HepG2 (cell line): ENCODE data around the gene NRG3. TPM values are rescaled to one million over a fixed set of nuclear protein-coding genes. Genes with fewer than 3 reads are reported as not detected.

Source experiments
- ATAC-seq: fragments of 200-7000 bp; cut with Tn5 transposase; 3 replicates; pipeline ENCODE4 v1.9.1; 2020; ENCODE audit warnings: mild to moderate bottlenecking, moderate library complexity
- BruUV-seq: library from RNA; stranded (reverse); fragments of 400-500 nt; replicated peaks from 2 replicates; lab custom pipeline; 2021; lab: Mats Ljungman, UMichigan
- CTCF ChIA-PET: fragments of 300-600 bp; formaldehyde crosslinking; extraction: SDS; loops from one replicate; lab custom pipeline; 2021; ENCODE audit warnings: low total read pairs, inconsistent platforms, low intra/inter-chr PET ratio; lab: Yijun Ruan, JAX
- POLR2A ChIA-PET: fragments of 350-600 bp; sonication (Branson Sonifier 250); formaldehyde crosslinking; loops from one replicate; lab custom pipeline; 2020; ENCODE audit warnings: antibody characterized with exemption, inconsistent platforms; lab: Yijun Ruan, JAX
- DNase-seq: peaks from one replicate; pipeline ENCODE4 v3.0.0-alpha.2; 2015; ENCODE audit warnings: low spot score
- FAIRE-seq: peaks from 3 replicates; lab custom pipeline; 2011; peaks lifted over from hg19 to GRCh38; lab: Jason Lieb, UNC
- H2AFZ ChIP-seq: one replicate; pipeline ENCODE4 v1.6.1; 2011; ENCODE audit warnings: low read length, inconsistent platforms
- H3K27ac ChIP-seq: fragments of 300-600 bp; 3 replicates; pipeline ENCODE4 v1.8.0; 2011; ENCODE audit warnings: mixed run types, mild to moderate bottlenecking, mixed read lengths, low read length, inconsistent platforms; ENCODE audit not compliant: insufficient read depth; ENCODE audit errors: extremely low read length
- H3K27me3 ChIP-seq, 2 experiments: fragments of 200-600 bp in 1 of 2; 2 replicates in 1 of 2; 3 replicates in 1 of 2; pipeline versions ENCODE4 v1.6.0 to v1.8.0; 2011; ENCODE audit warnings: low read length in 2 of 2, mild to moderate bottlenecking in 2 of 2, moderate library complexity in 2 of 2, inconsistent platforms in 1 of 2; ENCODE audit not compliant: insufficient read depth in 2 of 2, control insufficient read depth in 1 of 2
- H3K36me3 ChIP-seq, 2 experiments: fragments of 200-600 bp in 1 of 2; replicated peaks in 1 of 2; 2 replicates in 1 of 2; 3 replicates in 1 of 2; pipeline versions ENCODE4 v1.5.1 to v1.8.0; 2011; ENCODE audit warnings: low read length in 2 of 2, inconsistent platforms in 1 of 2; ENCODE audit not compliant: insufficient read depth in 2 of 2, control insufficient read depth in 1 of 2
- H3K4me1 ChIP-seq: 2 replicates; pipeline ENCODE4 v1.5.1; 2012; ENCODE audit warnings: low read length, inconsistent platforms; ENCODE audit not compliant: insufficient read depth
- H3K4me2 ChIP-seq: 2 replicates; pipeline ENCODE4 v1.6.0; 2011; ENCODE audit warnings: low read depth, low read length, inconsistent platforms
- H3K4me3 ChIP-seq, 3 experiments: fragments of 200-600 bp in 1 of 3; sonication (generic), shearing (Covaris generic) in 1 of 3; replicated peaks in 1 of 3; 2 replicates each; pipeline ENCODE4 v1.5.1; 2011 to 2016; ENCODE audit warnings: low read length in 3 of 3, inconsistent platforms in 2 of 3, low read depth in 2 of 3, mild to moderate bottlenecking in 2 of 3, control low read depth in 1 of 3, mixed read lengths in 1 of 3; ENCODE audit not compliant: insufficient read depth in 1 of 3
- H3K79me2 ChIP-seq: one replicate; pipeline ENCODE4 v1.6.1; 2011; ENCODE audit warnings: low read length, inconsistent platforms; ENCODE audit not compliant: insufficient read depth
- H3K9ac ChIP-seq: 2 replicates; pipeline ENCODE4 v1.6.0; 2011; ENCODE audit warnings: mild to moderate bottlenecking, low read depth, low read length, inconsistent platforms; ENCODE audit not compliant: insufficient read depth
- H3K9me3 ChIP-seq: 2 replicates; pipeline ENCODE4 v1.5.1; 2012; ENCODE audit warnings: mild to moderate bottlenecking, low read length
- H4K20me1 ChIP-seq: 2 replicates; pipeline ENCODE4 v1.6.0; 2011; ENCODE audit warnings: inconsistent platforms, mild to moderate bottlenecking, low read length, moderate library complexity; ENCODE audit not compliant: insufficient read depth
- SIN3B ChIP-seq: fragments of 150-350 bp; IDR thresholded peaks from 2 replicates; pipeline ENCODE4 v1.6.1; 2014; ENCODE audit warnings: low read length
- TBP ChIP-seq: sonication (generic); formaldehyde crosslinking; IDR thresholded peaks from 2 replicates; pipeline ENCODE4 v1.5.0; 2020; ENCODE audit warnings: missing genetic modification reagents
- ZBTB14 ChIP-seq: sonication (generic); formaldehyde crosslinking; IDR thresholded peaks from 2 replicates; pipeline ENCODE4 v1.4.0; 2020; ENCODE audit warnings: missing genetic modification reagents
- ZBTB46 ChIP-seq: sonication (generic); formaldehyde crosslinking; IDR thresholded peaks from 2 replicates; pipeline ENCODE4 v1.4.0; 2020; ENCODE audit warnings: mild to moderate bottlenecking, missing genetic modification reagents, borderline replicate concordance
- ZNF556 ChIP-seq: sonication (generic); formaldehyde crosslinking; IDR thresholded peaks from 2 replicates; pipeline ENCODE4 v1.4.0; 2020; ENCODE audit warnings: mild to moderate bottlenecking, missing genetic modification reagents, borderline replicate concordance
- WGBS: methylation state at CpG from one replicate; pipeline ENCODE4 v1.1.6; 2017; ENCODE audit warnings: low lambda C conversion rate; 5-methylcytosine and 5-hydroxymethylcytosine counted together
- in situ Hi-C: cut with HindIII; loops from 2 replicates; pipeline ENCODE4 v1.10.0; 2017; ENCODE audit warnings: low pct_unique_long_range_greater_than_20kb; ENCODE audit not compliant: extremely low pct_ligation_motif_present
- intact Hi-C: fragments of 100-400 bp; cut with micrococcal nuclease; formaldehyde crosslinking; loops from one replicate; pipeline ENCODE4 v1.10.0; 2022; ENCODE audit not compliant: unreplicated experiment
- polyA plus RNA-seq, 8 experiments: library from polyadenylated mRNA; depleted of rRNA in 3 of 8; stranded (reverse) in 7 of 8; unstranded in 1 of 8; fragments of >200 nt; fragmentation: Illumina TruSeq in 4 of 8; extraction: Trizol in 4 of 8; gene quantifications; 2 replicates each; pipeline versions ENCODE4 v1.2.1 to v1.2.3, GENCODE V29; 2011 to 2016; ENCODE audit warnings: low read depth in 4 of 8, missing spikeins in 1 of 8, mixed read lengths in 1 of 8; ENCODE audit not compliant: insufficient read depth in 1 of 8
- total RNA-seq, 5 experiments: library from RNA; depleted of rRNA; stranded (reverse); fragments of >200 nt; fragmentation: Illumina TruSeq; extraction: Trizol; gene quantifications; 2 replicates each; pipeline ENCODE4 v1.2.3, GENCODE V29; 2016; ENCODE audit warnings: low read depth in 1 of 5
- TF ChIP-seq, protein P1 (sequence below): sonication (generic); formaldehyde crosslinking; IDR thresholded peaks from 2 replicates; pipeline ENCODE4 v1.4.0; 2020; ENCODE audit warnings: missing genetic modification reagents

NRG3 gene
- total and polyA plus RNA-seq, 2 of the 13 experiments (the other 11 are each of a cell fraction or from before 2014, with no cell fraction given), result not detected

DNA sequence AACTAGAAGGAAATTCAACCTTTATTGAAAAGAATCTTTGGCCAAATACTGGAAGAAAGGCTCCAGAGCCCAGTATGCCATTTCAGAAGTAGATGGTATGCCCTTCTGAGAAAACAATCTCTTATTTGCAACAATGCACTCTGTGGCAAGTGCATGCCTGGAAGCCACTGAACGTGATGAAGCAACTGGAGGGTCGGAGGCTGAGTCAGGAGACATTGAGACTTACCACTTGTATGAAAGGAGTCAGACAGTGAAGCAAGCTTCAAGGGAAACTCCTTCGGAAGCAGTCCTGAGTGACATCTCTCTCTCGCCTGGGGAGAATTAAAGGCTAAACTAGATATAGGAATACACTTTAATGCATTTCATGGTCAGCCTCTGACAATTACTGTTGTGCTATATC lies 353.7 kb downstream of the NRG3 start (continued):
- TF ChIP-seq, protein P1, sequence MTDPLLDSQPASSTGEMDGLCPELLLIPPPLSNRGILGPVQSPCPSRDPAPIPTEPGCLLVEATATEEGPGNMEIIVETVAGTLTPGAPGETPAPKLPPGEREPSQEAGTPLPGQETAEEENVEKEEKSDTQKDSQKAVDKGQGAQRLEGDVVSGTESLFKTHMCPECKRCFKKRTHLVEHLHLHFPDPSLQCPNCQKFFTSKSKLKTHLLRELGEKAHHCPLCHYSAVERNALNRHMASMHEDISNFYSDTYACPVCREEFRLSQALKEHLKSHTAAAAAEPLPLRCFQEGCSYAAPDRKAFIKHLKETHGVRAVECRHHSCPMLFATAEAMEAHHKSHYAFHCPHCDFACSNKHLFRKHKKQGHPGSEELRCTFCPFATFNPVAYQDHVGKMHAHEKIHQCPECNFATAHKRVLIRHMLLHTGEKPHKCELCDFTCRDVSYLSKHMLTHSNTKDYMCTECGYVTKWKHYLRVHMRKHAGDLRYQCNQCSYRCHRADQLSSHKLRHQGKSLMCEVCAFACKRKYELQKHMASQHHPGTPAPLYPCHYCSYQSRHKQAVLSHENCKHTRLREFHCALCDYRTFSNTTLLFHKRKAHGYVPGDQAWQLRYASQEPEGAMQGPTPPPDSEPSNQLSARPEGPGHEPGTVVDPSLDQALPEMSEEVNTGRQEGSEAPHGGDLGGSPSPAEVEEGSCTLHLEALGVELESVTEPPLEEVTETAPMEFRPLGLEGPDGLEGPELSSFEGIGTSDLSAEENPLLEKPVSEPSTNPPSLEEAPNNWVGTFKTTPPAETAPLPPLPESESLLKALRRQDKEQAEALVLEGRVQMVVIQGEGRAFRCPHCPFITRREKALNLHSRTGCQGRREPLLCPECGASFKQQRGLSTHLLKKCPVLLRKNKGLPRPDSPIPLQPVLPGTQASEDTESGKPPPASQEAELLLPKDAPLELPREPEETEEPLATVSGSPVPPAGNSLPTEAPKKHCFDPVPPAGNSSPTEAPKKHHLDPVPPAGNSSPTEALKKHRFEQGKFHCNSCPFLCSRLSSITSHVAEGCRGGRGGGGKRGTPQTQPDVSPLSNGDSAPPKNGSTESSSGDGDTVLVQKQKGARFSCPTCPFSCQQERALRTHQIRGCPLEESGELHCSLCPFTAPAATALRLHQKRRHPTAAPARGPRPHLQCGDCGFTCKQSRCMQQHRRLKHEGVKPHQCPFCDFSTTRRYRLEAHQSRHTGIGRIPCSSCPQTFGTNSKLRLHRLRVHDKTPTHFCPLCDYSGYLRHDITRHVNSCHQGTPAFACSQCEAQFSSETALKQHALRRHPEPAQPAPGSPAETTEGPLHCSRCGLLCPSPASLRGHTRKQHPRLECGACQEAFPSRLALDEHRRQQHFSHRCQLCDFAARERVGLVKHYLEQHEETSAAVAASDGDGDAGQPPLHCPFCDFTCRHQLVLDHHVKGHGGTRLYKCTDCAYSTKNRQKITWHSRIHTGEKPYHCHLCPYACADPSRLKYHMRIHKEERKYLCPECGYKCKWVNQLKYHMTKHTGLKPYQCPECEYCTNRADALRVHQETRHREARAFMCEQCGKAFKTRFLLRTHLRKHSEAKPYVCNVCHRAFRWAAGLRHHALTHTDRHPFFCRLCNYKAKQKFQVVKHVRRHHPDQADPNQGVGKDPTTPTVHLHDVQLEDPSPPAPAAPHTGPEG (CRISPR knock-in tag), result no peak
- TF ChIP-seq SIN3B (no peak), ZNF556 (CRISPR knock-in tag) (no peak), ZBTB46 (CRISPR knock-in tag) (no peak), TBP (no peak)

DNA sequence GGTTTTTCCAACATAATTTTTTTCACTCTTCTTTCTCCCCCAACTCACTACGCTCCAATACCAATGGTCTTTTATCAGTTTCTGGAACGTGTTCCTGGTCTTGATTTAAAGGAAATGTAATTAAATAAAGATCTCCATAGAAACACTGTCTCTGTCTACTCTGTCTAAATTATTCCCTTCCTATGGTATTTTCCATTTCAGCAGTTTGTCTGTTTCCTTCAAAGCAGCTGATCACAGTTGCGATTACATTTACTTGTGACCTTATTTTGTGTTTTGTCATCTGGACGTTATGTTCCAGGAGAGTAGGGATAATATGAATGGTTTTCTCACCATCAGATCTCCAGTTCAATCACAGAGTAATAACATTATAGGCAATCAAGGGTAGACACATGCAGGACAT lies 359.2 kb downstream of the NRG3 start:
- H3K9ac ChIP-seq, result no peak overlapping the region
- no peaks in the 10 kb centered on the region for H4K20me1 ChIP-seq
- ChIA-PET POLR2A (no interaction called here), CTCF (no interaction called here)
- TF ChIP-seq ZBTB14 (CRISPR knock-in tag), result no peak
- no peaks in the 10 kb centered on the region for H3K79me2 ChIP-seq
- WGBS, result 26% methylated on average over 4 of the region's 4 CpGs
- intact Hi-C loops (no loop called here), in situ Hi-C loops (no loop called here)
- DNase-seq (no peak), FAIRE-seq (no peak), ATAC-seq (no peak)
- no peaks in the 10 kb centered on the region for H3K36me3 ChIP-seq
- H3K4me2 ChIP-seq, result no peak overlapping the region
- H2AFZ ChIP-seq, result no peak overlapping the region
- H3K4me3 ChIP-seq, result no peak overlapping the region
- H3K27me3 ChIP-seq, result no peaks in the 10 kb centered on the region
- BruUV-seq, result no TSS peak
- no peaks in the 10 kb centered on the region for H3K4me1 ChIP-seq
- no peak overlapping the region for H3K27ac ChIP-seq
- peaks cover 78% of the 10 kb centered on the region for H3K9me3 ChIP-seq
